PC-9 (cell line): Measurements from ENCODE around the gene JMJD1C. TPM values are rescaled to one million over a fixed set of nuclear protein-coding genes. Genes with fewer than 3 reads are reported as not detected.

ENCODE experiments used
- BruUV-seq: library from RNA; stranded (reverse); fragments of 400-500 nt; replicated peaks from 2 replicates; lab custom pipeline; 2021; lab: Mats Ljungman, UMichigan
- CTCF ChIA-PET: fragments of 300-600 bp; sonication (Branson Sonifier 250); formaldehyde crosslinking; loops from one replicate; lab custom pipeline; 2022; ENCODE audit warnings: antibody characterized with exemption; lab: Charles Lee
- POLR2A ChIA-PET: fragments of 300-600 bp; sonication (Branson Sonifier 250); formaldehyde crosslinking; loops from one replicate; lab custom pipeline; 2022; ENCODE audit warnings: antibody characterized with exemption; ENCODE audit not compliant: unreplicated experiment; lab: Charles Lee
- DNase-seq, 2 experiments: peaks; one replicate each; pipeline versions ENCODE4 v3.0.0 to v3.0.0-alpha.2; 2015 to 2022; ENCODE audit warnings: mixed read lengths in 1 of 2
- H2AFZ ChIP-seq: fragments of 200-600 bp; sonication (generic); 2 replicates; pipeline ENCODE4 v1.8.1; 2017; ENCODE audit warnings: antibody characterized with exemption
- H3F3A ChIP-seq: fragments of 200-600 bp; sonication (generic); 2 replicates; pipeline ENCODE4 v1.8.1; 2017; ENCODE audit warnings: antibody characterized with exemption, mild to moderate bottlenecking, low read depth; ENCODE audit not compliant: insufficient read depth
- H3K27ac ChIP-seq: fragments of 200-600 bp; sonication (generic); 2 replicates; pipeline ENCODE4 v1.6.1; 2016; ENCODE audit warnings: mixed run types
- H3K27me3 ChIP-seq: fragments of 200-600 bp; sonication (generic); 2 replicates; pipeline ENCODE4 v1.6.1; 2016; ENCODE audit warnings: low read depth, mixed run types; ENCODE audit not compliant: insufficient read depth
- H3K36me3 ChIP-seq: fragments of 200-600 bp; sonication (generic); 2 replicates; pipeline ENCODE4 v1.6.1; 2016; ENCODE audit warnings: low read depth, mixed run types
- H3K4me1 ChIP-seq: fragments of 200-600 bp; sonication (generic); replicated peaks from 2 replicates; pipeline ENCODE4 v1.6.1; 2016; ENCODE audit warnings: mixed run types; ENCODE audit not compliant: insufficient read depth
- H3K4me2 ChIP-seq: fragments of 200-600 bp; sonication (generic); 2 replicates; pipeline ENCODE4 v1.6.1; 2017; ENCODE audit warnings: mixed run types
- H3K4me3 ChIP-seq: fragments of 200-600 bp; sonication (generic); 2 replicates; pipeline ENCODE4 v1.6.1; 2016; ENCODE audit warnings: mixed run types
- H3K79me2 ChIP-seq: fragments of 200-600 bp; sonication (generic); 2 replicates; pipeline ENCODE4 v1.6.1; 2017; ENCODE audit warnings: low read depth, mixed run types
- H3K9me2 ChIP-seq: fragments of 200-600 bp; sonication (generic); 2 replicates; pipeline ENCODE4 v1.8.1; 2017; ENCODE audit warnings: mild to moderate bottlenecking; ENCODE audit not compliant: insufficient read depth
- H3K9me3 ChIP-seq: fragments of 200-600 bp; sonication (generic); 2 replicates; pipeline ENCODE4 v1.8.1; 2016; ENCODE audit warnings: low read depth; ENCODE audit not compliant: insufficient read depth
- H4K20me1 ChIP-seq: fragments of 200-600 bp; sonication (generic); 2 replicates; pipeline ENCODE4 v1.8.1; 2017; ENCODE audit not compliant: insufficient read depth
- EZH2 ChIP-seq: fragments of 200-600 bp; sonication (generic); IDR thresholded peaks from 2 replicates; pipeline ENCODE4 v1.8.0; 2017; ENCODE audit warnings: antibody characterized with exemption, low read depth
- intact Hi-C: fragments of 100-400 bp; cut with micrococcal nuclease; formaldehyde crosslinking; loops from one replicate; pipeline ENCODE4 v1.10.0; 2022; ENCODE audit not compliant: unreplicated experiment
- total RNA-seq: library from RNA; stranded (reverse); gene quantifications from 2 replicates; pipeline ENCODE4 v1.2.3, GENCODE V29; 2021
- TF ChIP-seq, protein P1 (sequence below): fragments of 200-600 bp; sonication (generic); conservative IDR thresholded peaks from 2 replicates; pipeline ENCODE4 v1.6.1; 2017; ENCODE audit warnings: mixed run types, antibody characterized with exemption, mild to moderate bottlenecking, moderate library complexity

The JMJD1C gene
- total RNA-seq, 1 experiment from 2014 or later = 78.7 TPM

DNA sequence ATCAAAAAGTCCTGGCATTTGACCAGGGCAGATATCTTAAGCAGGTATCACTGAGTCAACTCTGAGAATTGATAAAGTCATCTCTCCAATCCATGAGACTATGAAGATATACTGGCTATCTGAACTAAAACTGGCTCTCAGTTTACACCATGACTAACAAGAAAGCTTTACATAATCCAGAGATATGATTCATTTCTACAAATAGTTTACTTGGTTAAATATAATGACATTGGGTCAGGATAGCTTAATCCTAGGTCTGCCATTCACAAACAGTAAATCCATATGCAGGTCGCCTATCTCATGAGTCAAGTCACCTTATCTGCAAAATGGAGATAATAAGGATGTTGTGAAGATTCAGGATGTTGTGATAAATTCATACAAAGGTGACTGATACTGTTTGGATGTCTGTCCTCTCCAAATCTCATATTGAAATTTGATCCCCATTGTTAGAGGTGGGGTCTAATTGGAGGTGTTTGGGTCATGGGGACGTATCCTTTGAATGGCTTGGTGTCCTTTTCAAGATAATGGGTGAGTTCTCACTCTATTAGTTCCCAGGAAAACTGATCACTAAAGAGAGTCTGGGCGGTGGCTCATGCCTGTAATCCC lies 117.4 kb downstream of the JMJD1C start:
- H3K4me2 ChIP-seq = no peak overlapping the region
- POLR2A ChIA-PET = no interaction called here
- intact Hi-C loops = no loop called here
- H3F3A ChIP-seq = peaks cover 4% of the 10 kb centered on the region; the same call in 1 of the 2 replicates
- TF ChIP-seq, protein P1, sequence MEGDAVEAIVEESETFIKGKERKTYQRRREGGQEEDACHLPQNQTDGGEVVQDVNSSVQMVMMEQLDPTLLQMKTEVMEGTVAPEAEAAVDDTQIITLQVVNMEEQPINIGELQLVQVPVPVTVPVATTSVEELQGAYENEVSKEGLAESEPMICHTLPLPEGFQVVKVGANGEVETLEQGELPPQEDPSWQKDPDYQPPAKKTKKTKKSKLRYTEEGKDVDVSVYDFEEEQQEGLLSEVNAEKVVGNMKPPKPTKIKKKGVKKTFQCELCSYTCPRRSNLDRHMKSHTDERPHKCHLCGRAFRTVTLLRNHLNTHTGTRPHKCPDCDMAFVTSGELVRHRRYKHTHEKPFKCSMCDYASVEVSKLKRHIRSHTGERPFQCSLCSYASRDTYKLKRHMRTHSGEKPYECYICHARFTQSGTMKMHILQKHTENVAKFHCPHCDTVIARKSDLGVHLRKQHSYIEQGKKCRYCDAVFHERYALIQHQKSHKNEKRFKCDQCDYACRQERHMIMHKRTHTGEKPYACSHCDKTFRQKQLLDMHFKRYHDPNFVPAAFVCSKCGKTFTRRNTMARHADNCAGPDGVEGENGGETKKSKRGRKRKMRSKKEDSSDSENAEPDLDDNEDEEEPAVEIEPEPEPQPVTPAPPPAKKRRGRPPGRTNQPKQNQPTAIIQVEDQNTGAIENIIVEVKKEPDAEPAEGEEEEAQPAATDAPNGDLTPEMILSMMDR = no peak
- no peak for TF ChIP-seq EZH2
- peaks cover 9% of the 10 kb centered on the region; the same call in 1 of the 2 replicates for H3K79me2 ChIP-seq
- H3K27me3 ChIP-seq = no peaks in the 10 kb centered on the region
- H3K9me2 ChIP-seq = no peaks in the 10 kb centered on the region
- H2AFZ ChIP-seq = no peak overlapping the region
- H3K4me3 ChIP-seq = no peak overlapping the region
- H4K20me1 ChIP-seq = no peaks in the 10 kb centered on the region
- CTCF ChIA-PET = no interaction called here
- H3K4me1 ChIP-seq = no peaks in the 10 kb centered on the region
- no TSS peak for BruUV-seq
- no peaks in the 10 kb centered on the region for H3K36me3 ChIP-seq
- H3K27ac ChIP-seq = no peak overlapping the region
- DNase-seq = no peak
- no peaks in the 10 kb centered on the region for H3K9me3 ChIP-seq

DNA sequence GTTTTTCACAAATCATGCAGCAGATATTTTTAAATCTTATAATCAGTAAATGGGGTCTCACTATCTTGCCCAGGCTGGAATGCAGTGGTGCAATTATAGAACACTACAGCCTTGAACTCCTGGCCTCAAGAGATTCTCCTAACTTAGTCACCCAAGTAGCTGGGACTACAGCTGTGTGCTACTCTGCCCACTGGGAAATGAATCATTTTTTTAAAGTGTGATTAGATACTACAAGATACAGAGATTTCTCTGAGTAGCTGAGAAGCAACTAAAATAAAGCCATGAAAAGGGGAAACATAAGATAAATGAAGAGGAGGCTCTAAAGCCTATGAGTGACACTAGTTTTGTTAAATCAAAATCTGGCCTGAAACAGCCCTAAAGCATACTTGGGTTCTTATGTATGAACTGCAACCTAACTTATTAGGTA lies 119.7 kb downstream of the JMJD1C start:
- ChIA-PET CTCF (no interaction called here), POLR2A (no interaction called here)
- H3K4me1 ChIP-seq = no peaks in the 10 kb centered on the region
- no TSS peak for BruUV-seq
- no peaks in the 10 kb centered on the region for H3K36me3 ChIP-seq
- TF ChIP-seq, protein P1 = no peak
- TF ChIP-seq EZH2 = no peak
- H3K4me2 ChIP-seq = no peak overlapping the region
- H3K27ac ChIP-seq = no peak overlapping the region
- no peak overlapping the region for H3K4me3 ChIP-seq
- H3K79me2 ChIP-seq = peaks cover 7% of the 10 kb centered on the region; the same call in 1 of the 2 replicates
- H3K9me2 ChIP-seq = no peaks in the 10 kb centered on the region
- DNase-seq = no peak
- no peaks in the 10 kb centered on the region for H3K9me3 ChIP-seq
- no peak overlapping the region for H2AFZ ChIP-seq
- H3F3A ChIP-seq = peaks cover 4% of the 10 kb centered on the region; the same call in 1 of the 2 replicates
- H3K27me3 ChIP-seq = no peaks in the 10 kb centered on the region
- intact Hi-C loops = no loop called here
- H4K20me1 ChIP-seq = no peaks in the 10 kb centered on the region

DNA sequence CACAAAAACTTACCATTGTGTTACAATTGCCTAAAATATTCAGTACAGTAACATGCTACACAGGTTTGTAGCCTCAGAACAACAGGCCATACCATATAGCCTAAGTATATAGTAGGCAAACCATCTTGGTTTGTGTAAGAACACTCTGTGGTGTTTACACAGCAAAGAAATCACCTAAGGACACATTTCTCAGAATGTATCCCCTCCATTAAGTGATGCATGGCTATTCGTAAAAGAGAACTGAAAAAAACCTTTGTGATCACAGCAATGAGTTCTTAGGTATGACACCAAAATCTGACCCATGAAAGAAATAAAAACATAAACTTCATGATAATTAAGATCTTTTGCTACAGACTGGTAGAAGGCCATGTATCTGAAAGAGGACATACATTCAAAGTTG lies 121.5 kb downstream of the JMJD1C start:
- H2AFZ ChIP-seq = no peak overlapping the region
- peaks cover 4% of the 10 kb centered on the region; the same call in 1 of the 2 replicates for H3F3A ChIP-seq
- peaks cover 7% of the 10 kb centered on the region; the same call in 1 of the 2 replicates for H3K79me2 ChIP-seq
- no peak overlapping the region for H3K4me3 ChIP-seq
- no peaks in the 10 kb centered on the region for H3K4me1 ChIP-seq
- no peak for DNase-seq
- H3K36me3 ChIP-seq = no peaks in the 10 kb centered on the region
- TF ChIP-seq, protein P1 = no peak
- no peak for TF ChIP-seq EZH2
- H3K9me3 ChIP-seq = no peaks in the 10 kb centered on the region
- intact Hi-C loops = no loop called here
- H4K20me1 ChIP-seq = no peaks in the 10 kb centered on the region
- BruUV-seq = no TSS peak
- no peaks in the 10 kb centered on the region for H3K27me3 ChIP-seq
- ChIA-PET POLR2A (no interaction called here), CTCF (no interaction called here)
- H3K9me2 ChIP-seq = no peaks in the 10 kb centered on the region
- H3K4me2 ChIP-seq = no peak overlapping the region
- no peak overlapping the region for H3K27ac ChIP-seq
